Mesodermal cell (in vitro differentiated cells): ENCODE measurements around the gene SNX32.
A peak's percentile ranks its signal among the peaks of the same experiment; 100 is the strongest.
"Not testable (repeated sequence)": the region's sequence is repeated elsewhere in the genome, so short reads cannot be mapped to it uniquely, and the experiment has no call there.

Experiments
- H3K27ac ChIP-seq: 2 replicates; pipeline ENCODE4 v1.7.0; 2013; ENCODE audit warnings: mild to moderate bottlenecking, low read depth, low read length, moderate library complexity; ENCODE audit not compliant: severe bottlenecking
- H3K36me3 ChIP-seq: 2 replicates; pipeline ENCODE4 v1.7.1; 2013; ENCODE audit warnings: mild to moderate bottlenecking, low read length, moderate library complexity; ENCODE audit not compliant: control insufficient read depth, insufficient read depth
- H3K4me1 ChIP-seq: one replicate; pipeline ENCODE4 v1.7.1; 2013; ENCODE audit warnings: mild to moderate bottlenecking, low read length; ENCODE audit not compliant: insufficient read depth, control insufficient read depth, poor library complexity, severe bottlenecking
- H3K4me3 ChIP-seq: 2 replicates; pipeline ENCODE4 v1.7.0; 2013; ENCODE audit warnings: low read length, control low read depth, mild to moderate bottlenecking; ENCODE audit not compliant: insufficient read depth, poor library complexity, severe bottlenecking; ENCODE audit errors: extremely low read depth
- H3K9me3 ChIP-seq: 2 replicates; pipeline ENCODE4 v1.7.1; 2013; ENCODE audit warnings: mild to moderate bottlenecking, low read length, moderate library complexity; ENCODE audit not compliant: control insufficient read depth
- WGBS, 2 experiments: methylation state at CpG; one replicate each; pipeline ENCODE4 v1.1.5; 2013; ENCODE audit warnings: missing lambda C conversion rate in 2 of 2; ENCODE audit not compliant: insufficient coverage in 2 of 2; 5-methylcytosine and 5-hydroxymethylcytosine counted together

SNX32 gene

GRCh38 chr11:65885231-65885630 lies 51.5 kb downstream of the SNX32 start:
- H3K4me3 ChIP-seq, result no peak overlapping the region
- no peak overlapping the region for H3K27ac ChIP-seq
- H3K9me3 ChIP-seq, result no peaks in the 10 kb centered on the region
- peaks cover 27% of the 10 kb centered on the region for H3K4me1 ChIP-seq
- WGBS, 2 experiments, result 93 to 98% methylated on average over 7 of the region's 7 CpGs
- peaks cover 59% of the 10 kb centered on the region for H3K36me3 ChIP-seq

- peaks cover 59% of the 10 kb centered on the region for H3K36me3 ChIP-seq
- no peak overlapping the region for H3K4me3 ChIP-seq
- 95 to 96% methylated on average over 6 of the region's 12 CpGs for WGBS, 2 experiments
- H3K4me1 ChIP-seq, result peaks cover 27% of the 10 kb centered on the region
- no peaks in the 10 kb centered on the region for H3K9me3 ChIP-seq
- no peak overlapping the region for H3K27ac ChIP-seq
Observed at GRCh38 chr11:65885808-65886536, 52.2 kb downstream of the SNX32 start.

- WGBS, 2 experiments, result 87 to 90% methylated on average over 14 of the region's 14 CpGs
- peak overlapping the region; percentile 96 for H3K27ac ChIP-seq
Observed at GRCh38 chr11:65886826-65887722, 53.3 kb downstream of the SNX32 start.

GRCh38 chr11:65887723-65888162 lies 54.0 kb downstream of the SNX32 start:
- peaks cover 55% of the 10 kb centered on the region for H3K36me3 ChIP-seq
- H3K27ac ChIP-seq, result peak overlapping the region; percentile 96
- 2 to 4% methylated on average over 20 to 22 of the region's 23 CpGs for WGBS, 2 experiments

More at GRCh38 chr11:65886826-65887722, 53.3 kb downstream of the SNX32 start:
- Histone ChIP-seq H3K4me3 (peak overlapping the region; percentile 67), H3K9me3 (no peaks in the 10 kb centered on the region), H3K4me1 (peaks cover 27% of the 10 kb centered on the region), H3K36me3 (peaks cover 57% of the 10 kb centered on the region)

GRCh38 chr11:65888163-65888814 lies 54.5 kb downstream of the SNX32 start, which contains the start of gene FIBP:
TSS of gene FIBP (minus strand) at chr11:65888471. CDS start at chr11:65888418, 53 bp downstream.
- peak within 1 kb of the TSS; percentile 96 for H3K27ac ChIP-seq
- WGBS, 2 experiments, result 0% methylated on average over 45 to 55 of the region's 57 CpGs

More at GRCh38 chr11:65887723-65888162, 54.0 kb downstream of the SNX32 start:
- peak overlapping the region; percentile 67 for H3K4me3 ChIP-seq
- peaks cover 32% of the 10 kb centered on the region for H3K4me1 ChIP-seq
- no peaks in the 10 kb centered on the region for H3K9me3 ChIP-seq

GRCh38 chr11:65890324-65891218 lies 56.8 kb downstream of the SNX32 start, which contains the start of gene CCDC85B:
TSS of gene CCDC85B (plus strand) at chr11:65890673. CDS start at chr11:65890784, 111 bp downstream.
- peak within 1 kb of the TSS; percentile 59 for H3K4me3 ChIP-seq
- no peaks in the 10 kb centered on the region for H3K9me3 ChIP-seq
- peaks cover 49% of the 10 kb centered on the region for H3K36me3 ChIP-seq
- 0 to 1% methylated on average over 63 to 88 of the region's 94 CpGs for WGBS, 2 experiments
- H3K27ac ChIP-seq, result peak within 1 kb of the TSS; percentile 78
- H3K4me1 ChIP-seq, result peaks cover 48% of the 10 kb centered on the region

More at GRCh38 chr11:65888163-65888814, 54.5 kb downstream of the SNX32 start, which contains the start of gene FIBP:
- Histone ChIP-seq H3K9me3 (no peaks in the 10 kb centered on the region), H3K36me3 (peaks cover 55% of the 10 kb centered on the region), H3K4me3 (peak within 1 kb of the TSS; percentile 67), H3K4me1 (peaks cover 37% of the 10 kb centered on the region)

- WGBS, 2 experiments, result 2 to 10% methylated on average over 43 to 45 of the region's 57 CpGs
- H3K4me3 ChIP-seq, result peak overlapping the region; percentile 59
- H3K27ac ChIP-seq, result peak overlapping the region; percentile 78
- peaks cover 49% of the 10 kb centered on the region for H3K36me3 ChIP-seq
- peaks cover 50% of the 10 kb centered on the region for H3K4me1 ChIP-seq
- no peaks in the 10 kb centered on the region for H3K9me3 ChIP-seq
Observed at GRCh38 chr11:65891219-65892136, 57.7 kb downstream of the SNX32 start.

GRCh38 chr11:65892137-65892540 lies 58.4 kb downstream of the SNX32 start:
- Histone ChIP-seq H3K36me3 (peaks cover 49% of the 10 kb centered on the region), H3K4me1 (peaks cover 49% of the 10 kb centered on the region), H3K4me3 (peak overlapping the region; percentile 59), H3K27ac (peak overlapping the region; percentile 78)
- H3K9me3 ChIP-seq, result not testable (repeated sequence)
- whole genome bisulfite sequencing, 2 experiments, result 90 to 92% methylated on average over 5 of the region's 5 CpGs
